ENCODE measurements around the gene DAD1.
"Not testable (repeated sequence)": the region's sequence is repeated elsewhere in the genome, so short reads cannot be mapped to it uniquely, and the experiment has no call there.

The DAD1 gene

GRCh38 chr14:22551605-22551997 is 37.4 kb downstream of the DAD1 start:
- DNase-seq: peak in 1 of 4 experiments; percentile 43

- peak in 1 of 4 experiments; percentile 34 for DNase-seq
Measured at GRCh38 chr14:22549981-22550673, 38.9 kb downstream of the DAD1 start.

- no peak for DNase-seq
Measured at GRCh38 chr14:22549324-22549962, 39.6 kb downstream of the DAD1 start.

GRCh38 chr14:22547948-22548750 is 40.9 kb downstream of the DAD1 start:
- DNase-seq: no peak

GRCh38 chr14:22547313-22547947 is 41.6 kb downstream of the DAD1 start:
- DNase-seq: peak in 1 of 4 experiments; percentile 19

GRCh38 chr14:22546722-22547071 is 42.3 kb downstream of the DAD1 start:
- DNase-seq: no peak

GRCh38 chr14:22545842-22546721 is 42.9 kb downstream of the DAD1 start:
- DNase-seq: no peak

- DNase-seq: no peak
Measured at GRCh38 chr14:22544881-22545420, 44.1 kb downstream of the DAD1 start.

- no peak for DNase-seq
Measured at GRCh38 chr14:22544406-22544805, 44.6 kb downstream of the DAD1 start.

- not testable (repeated sequence) for DNase-seq
Measured at GRCh38 chr14:22543570-22544357, 45.3 kb downstream of the DAD1 start.

- DNase-seq: no peak
Measured at GRCh38 chr14:22542360-22542759, 46.7 kb downstream of the DAD1 start.

GRCh38 chr14:22541721-22542120 is 47.3 kb downstream of the DAD1 start:
- no peak for DNase-seq

- no peak for DNase-seq
Measured at GRCh38 chr14:22540811-22541360, 48.1 kb downstream of the DAD1 start.

- DNase-seq: no peak
Measured at GRCh38 chr14:22540293-22540692, 48.7 kb downstream of the DAD1 start.

- DNase-seq: no peak
Measured at GRCh38 chr14:22539831-22540230, 49.2 kb downstream of the DAD1 start.

- DNase-seq: peak in 1 of 4 experiments; percentile 33
Measured at GRCh38 chr14:22538671-22539228, 50.3 kb downstream of the DAD1 start.

GRCh38 chr14:22537436-22538310 is 51.4 kb downstream of the DAD1 start:
- DNase-seq: peak in 2 of 4 experiments; percentile 26 to 39

GRCh38 chr14:22536853-22537338 is 52.1 kb downstream of the DAD1 start:
- DNase-seq: peak; percentile 86 to 94 (median 90)

GRCh38 chr14:22535916-22536315 is 53.1 kb downstream of the DAD1 start:
- DNase-seq: no peak

All from suppressor macrophage (primary cell).